ENCODE measurements around the gene RNF4. TPM values are rescaled to one million over a fixed set of nuclear protein-coding genes. Genes with fewer than 3 reads are reported as not detected.

RNF4 gene
- total RNA-seq, 1 experiment from 2014 or later, result 113 TPM

- Histone ChIP-seq H3K4me3 (ENCODE audit: low read depth, low read length, poor library complexity, severe bottlenecking) (no peak overlapping the region), H3K27me3 (replicated peaks; ENCODE audit: insufficient read depth, low read depth, low read length, poor library complexity) (no peaks in the 10 kb centered on the region), H3K4me1 (ENCODE audit: insufficient read depth, low read length, poor library complexity, severe bottlenecking) (no peaks in the 10 kb centered on the region), H3K9me3 (ENCODE audit: low read depth, low read length, poor library complexity, severe bottlenecking) (no peaks in the 10 kb centered on the region), H3K36me3 (ENCODE audit: insufficient read depth, low read length, poor library complexity, severe bottlenecking) (no peaks in the 10 kb centered on the region), H3K27ac (ENCODE audit: low read depth, low read length, poor library complexity, severe bottlenecking) (no peak overlapping the region)
- ChIA-PET POLR2A (ENCODE audit: low non-redundant PET) (no interaction called here), CTCF (no interaction called here)
- TF ChIP-seq CTCF (conservative IDR thresholded peaks at IDR 0.05; ENCODE audit: low read depth, low read length) (no peak), EZH2 (IDR thresholded peaks at IDR 0.05; ENCODE audit: borderline replicate concordance, low read depth, low read length, poor library complexity, severe bottlenecking) (no peak)
- intact Hi-C loops (cut with micrococcal nuclease; ENCODE audit: unreplicated experiment), result no loop called here
- no peak for DNase-seq (ENCODE audit: low spot score)
- BruUV-seq (replicated peaks), result no TSS peak
These were observed 11.2 kb upstream of the RNF4 start for GRCh38 chr4:2457481-2458295.

- intact Hi-C loops (cut with micrococcal nuclease; ENCODE audit: unreplicated experiment), result no loop called here
- H3K4me1 ChIP-seq (ENCODE audit: insufficient read depth, low read length, poor library complexity, severe bottlenecking), result no peaks in the 10 kb centered on the region
- no peaks in the 10 kb centered on the region for H3K27me3 ChIP-seq (replicated peaks; ENCODE audit: insufficient read depth, low read depth, low read length, poor library complexity)
- ChIA-PET POLR2A (ENCODE audit: low non-redundant PET) (no interaction called here), CTCF (no interaction called here)
- TF ChIP-seq EZH2 (IDR thresholded peaks at IDR 0.05; ENCODE audit: borderline replicate concordance, low read depth, low read length, poor library complexity, severe bottlenecking) (no peak), CTCF (conservative IDR thresholded peaks at IDR 0.05; ENCODE audit: low read depth, low read length) (no peak)
- DNase-seq (ENCODE audit: low spot score), result no peak
- no peak overlapping the region for H3K27ac ChIP-seq (ENCODE audit: low read depth, low read length, poor library complexity, severe bottlenecking)
- H3K9me3 ChIP-seq (ENCODE audit: low read depth, low read length, poor library complexity, severe bottlenecking), result no peaks in the 10 kb centered on the region
- BruUV-seq (replicated peaks), result no TSS peak
- H3K36me3 ChIP-seq (ENCODE audit: insufficient read depth, low read length, poor library complexity, severe bottlenecking), result no peaks in the 10 kb centered on the region
- H3K4me3 ChIP-seq (ENCODE audit: low read depth, low read length, poor library complexity, severe bottlenecking), result no peak overlapping the region
These were observed 10.1 kb upstream of the RNF4 start for GRCh38 chr4:2458546-2459491.

- ChIA-PET CTCF (no interaction called here), POLR2A (ENCODE audit: low non-redundant PET) (no interaction called here)
- BruUV-seq (replicated peaks), result no TSS peak
- no peaks in the 10 kb centered on the region for H3K36me3 ChIP-seq (ENCODE audit: insufficient read depth, low read length, poor library complexity, severe bottlenecking)
- intact Hi-C loops (cut with micrococcal nuclease; ENCODE audit: unreplicated experiment), result no loop called here
- H3K27me3 ChIP-seq (replicated peaks; ENCODE audit: insufficient read depth, low read depth, low read length, poor library complexity), result no peaks in the 10 kb centered on the region
- DNase-seq (ENCODE audit: low spot score), result no peak
- TF ChIP-seq EZH2 (IDR thresholded peaks at IDR 0.05; ENCODE audit: borderline replicate concordance, low read depth, low read length, poor library complexity, severe bottlenecking) (no peak), CTCF (conservative IDR thresholded peaks at IDR 0.05; ENCODE audit: low read depth, low read length) (no peak)
- H3K9me3 ChIP-seq (ENCODE audit: low read depth, low read length, poor library complexity, severe bottlenecking), result no peaks in the 10 kb centered on the region
- no peak overlapping the region for H3K4me3 ChIP-seq (ENCODE audit: low read depth, low read length, poor library complexity, severe bottlenecking)
- H3K4me1 ChIP-seq (ENCODE audit: insufficient read depth, low read length, poor library complexity, severe bottlenecking), result no peaks in the 10 kb centered on the region
- no peak overlapping the region for H3K27ac ChIP-seq (ENCODE audit: low read depth, low read length, poor library complexity, severe bottlenecking)
These were observed 9.1 kb upstream of the RNF4 start for GRCh38 chr4:2459589-2460349.
